Heart right ventricle (tissue), 16 donors: ENCODE results near the gene PAQR6. TPM values are rescaled to one million over a fixed set of nuclear protein-coding genes. Genes with fewer than 3 reads are reported as not detected.
A peak's percentile ranks its signal among the peaks of the same experiment; 100 is the strongest.

Source experiments
- ATAC-seq, 8 donors: fragments of 200-7000 bp; cut with Tn5 transposase; one replicate each; pipeline ENCODE4 v1.9.1; 2020; ENCODE audit warnings: mild to moderate bottlenecking in 8 of 8, moderate library complexity in 8 of 8, moderate number of reproducible peaks in 1 of 8
- DNase-seq, 2 donors: peaks; one replicate each; pipeline ENCODE4 v3.0.0-alpha.2; 2020
- H3K27ac ChIP-seq, 10 donors: fragments of 200-600 bp; sonication (generic) in 2 of 10; one replicate each; pipeline versions ENCODE4 v1.5.0 to v1.8.0; 2020 to 2022; ENCODE audit warnings: mild to moderate bottlenecking in 3 of 10
- H3K27me3 ChIP-seq, 7 donors: fragments of 200-600 bp; one replicate each; pipeline ENCODE4 v1.8.0; 2021 to 2022; ENCODE audit warnings: mild to moderate bottlenecking in 2 of 7
- H3K36me3 ChIP-seq, 9 donors: fragments of 200-600 bp; sonication (generic) in 1 of 9; one replicate each; pipeline versions ENCODE4 v1.5.0 to v1.8.0; 2020 to 2022; ENCODE audit warnings: mild to moderate bottlenecking in 2 of 9
- H3K4me1 ChIP-seq, 9 donors: fragments of 200-600 bp; sonication (generic) in 1 of 9; one replicate each; pipeline versions ENCODE4 v1.5.0 to v1.8.0; 2020 to 2022; ENCODE audit warnings: mild to moderate bottlenecking in 4 of 9
- H3K4me3 ChIP-seq, 10 donors: fragments of 200-600 bp; sonication (generic) in 2 of 10; one replicate each; pipeline versions ENCODE4 v1.5.0 to v1.8.0; 2020 to 2022; ENCODE audit warnings: mild to moderate bottlenecking in 7 of 10, moderate library complexity in 2 of 10
- H3K9me3 ChIP-seq, 11 donors: fragments of 200-600 bp in 10 of 11; sonication (generic) in 2 of 11; one replicate each; pipeline versions ENCODE4 v1.5.0 to v1.8.0; 2013 to 2022; ENCODE audit warnings: mild to moderate bottlenecking in 2 of 11, control low read depth in 1 of 11, moderate library complexity in 1 of 11
- CTCF ChIP-seq, 9 donors: fragments of 200-600 bp; sonication (generic) in 2 of 9; IDR thresholded peaks; one replicate each; pipeline versions ENCODE4 v1.5.0 to v1.8.0; 2021 to 2022; ENCODE audit warnings: antibody characterized with exemption in 9 of 9, mild to moderate bottlenecking in 5 of 9, moderate library complexity in 1 of 9
- WGBS, 2 donors: extraction: QIAGEN DNeasy Blood & Tissue Kit; methylation state at CpG; one replicate each; pipeline ENCODE4 v1.1.7; 2013; ENCODE audit warnings: inconsistent platforms in 1 of 2; 5-methylcytosine and 5-hydroxymethylcytosine counted together
- intact Hi-C, 10 donors: fragments of 100-400 bp; cut with DNase I; formaldehyde crosslinking; loops; one replicate each; pipeline versions ENCODE4 v1.11.1 to v1.14.2; 2022
- polyA plus RNA-seq, 2 donors: library from polyadenylated mRNA; stranded (reverse); fragments of 200-250 nt; gene quantifications; one replicate each; pipeline ENCODE4 v1.2.3, GENCODE V29; 2013
- total RNA-seq, 10 donors: library from RNA; stranded (reverse); fragmentation: NEBNext Ultra II Directional in 3 of 10; extraction: Animal tissue kit (Norgen Biotek cat#: 25700) in 3 of 10; gene quantifications; one replicate each; pipeline versions ENCODE4 v1.2.1 to v1.2.4, GENCODE V29; 2021 to 2023
- donor health status: Arrhythmogenic right ventricular cardiomyopathy.
- donor health status: ischemic (EF 13 %, LVEDD 7.1; RV severe dilation, severe dysfunction).
- donor health status: healthy with polysubstance abuse.
- donor health status: DM: no; HTN: yes; CAD: no.
- donor health status: DM: no; HTN: no; CAD: no.
- donor health status: ischemic (EF 25% LVEDD 6.9; RV normal size, moderate dysfunction).
- donor health status: ischemic (EF 25% LVEDD 5.7; RV mildly dilated, moderate dysfunction).
- donor health status: healthy.
- donor health status: DM: yes; HTN: yes; CAD: no.
- donor health status: Ischemic cardiomyopathy.
- donor health status: ischemic (EF 35%, LVEDD 5.7; RV mildly dilated, moderate dysfunction).
- donor health status: nonischemic (EF 11% LVEDD 7.7; RV severe dilation, severe dysfunction).
- donor health status: DM: yes; HTN: yes; CAD: no.
- donor health status: PGD.
- donor health status: ischemic (EF 29% LVEDD 5.4; RV normal size, mild dysfunction).
- donor health status: nonischemic (EF 23%, LVEDD 6.1; RV moderate dilation, normal function).

PAQR6 gene
- total and polyA plus RNA-seq, 12 donors, result 0.39 to 1.5 (median 0.77) TPM

DNA sequence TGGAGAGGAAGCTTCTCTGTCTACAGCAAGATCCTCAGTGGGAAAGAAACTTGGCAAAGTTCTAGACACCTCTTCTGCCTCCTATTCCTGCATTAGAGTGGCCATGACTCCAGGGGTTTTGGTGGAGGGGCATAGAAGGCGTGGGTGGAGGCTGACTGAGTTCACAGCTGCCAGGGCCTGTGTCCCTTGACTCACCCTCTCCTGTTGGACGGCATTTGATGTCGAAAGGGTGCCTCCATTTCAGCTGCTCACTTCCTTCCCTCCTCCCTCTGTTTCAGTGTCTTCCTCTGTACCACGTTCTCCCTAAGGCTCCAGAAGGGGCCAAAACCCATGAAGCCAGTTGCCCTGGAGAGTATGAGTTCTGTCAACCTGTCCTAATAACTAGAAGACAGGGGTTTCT, 36.9 kb upstream of the PAQR6 start:
- WGBS, 2 donors, result 79 to 84% methylated on average over 4 of the region's 4 CpGs
- Histone ChIP-seq H3K27me3 (no peaks in the 10 kb centered on the region), H3K4me3 (no peak overlapping the region), H3K9me3 (no peaks in the 10 kb centered on the region), H3K27ac (peak overlapping the region in 1 of 10 donors; percentile 36), H3K4me1 (peaks cover 0 to 46% (median 28%) of the 10 kb centered on the region in 9 donors), H3K36me3 (peaks cover 0 to 32% (median 5%) of the 10 kb centered on the region in 9 donors)
- TF ChIP-seq CTCF (IDR thresholded peaks at IDR 0.05), result no peak
- no peak for ATAC-seq
- no peak for DNase-seq
- intact Hi-C loops, result no loop called here

GRCh38 chr1:156284112-156284511, 36.3 kb upstream of the PAQR6 start, which contains the start of gene TMEM79:
TMEM79 (plus strand) TSS chr1:156284325; CDS start chr1:156285227, 902 bp downstream.
- WGBS, 2 donors, result 90 to 94% methylated on average over 7 of the region's 7 CpGs
- Histone ChIP-seq H3K36me3 (peaks cover 0 to 32% (median 4%) of the 10 kb centered on the region in 9 donors), H3K4me1 (peaks cover 0 to 52% (median 28%) of the 10 kb centered on the region in 9 donors), H3K27ac (peak within 1 kb of the TSS in 9 of 10 donors; percentile 82 to 98 (median 92)), H3K27me3 (no peaks in the 10 kb centered on the region), H3K9me3 (no peaks in the 10 kb centered on the region), H3K4me3 (peak within 1 kb of the TSS; percentile 72 to 97 (median 88))
- no peak for DNase-seq
- no peak for ATAC-seq
- intact Hi-C loops, result no loop called here
- no peak for TF ChIP-seq CTCF (IDR thresholded peaks at IDR 0.05)

DNA sequence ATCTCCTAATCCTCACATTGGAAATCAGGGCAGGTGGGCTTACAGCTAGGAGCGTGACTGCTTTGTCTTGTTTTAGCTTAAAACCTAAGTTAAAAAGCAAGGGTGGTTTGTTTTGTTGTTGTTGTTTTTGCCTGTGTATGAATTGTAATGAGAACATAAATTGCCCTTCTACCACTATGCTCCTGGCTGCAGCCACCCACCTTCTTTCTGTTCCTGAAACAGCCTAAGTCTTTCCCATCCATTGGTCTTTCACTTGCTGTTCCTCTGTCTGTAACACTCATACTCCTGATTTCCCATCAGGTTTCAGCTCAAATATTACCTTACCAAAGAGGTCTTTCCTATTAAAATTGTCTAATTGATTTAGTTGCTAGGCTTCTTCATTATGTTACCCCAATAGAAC, 35.7 kb upstream of the PAQR6 start:
- H3K4me1 ChIP-seq, result peaks cover 0 to 56% (median 28%) of the 10 kb centered on the region in 9 donors
- 85 to 91% methylated on average over 1 of the region's 1 CpG for WGBS, 2 donors
- no peak for TF ChIP-seq CTCF (IDR thresholded peaks at IDR 0.05)
- no peak for ATAC-seq
- H3K4me3 ChIP-seq, result peak overlapping the region; percentile 72 to 97 (median 88)
- no peak for DNase-seq
- H3K27me3 ChIP-seq, result no peaks in the 10 kb centered on the region
- H3K27ac ChIP-seq, result peak overlapping the region in 6 of 10 donors; percentile 85 to 98 (median 92)
- H3K9me3 ChIP-seq, result no peaks in the 10 kb centered on the region
- peaks cover 0 to 32% (median 2%) of the 10 kb centered on the region in 9 donors for H3K36me3 ChIP-seq
- intact Hi-C loops, result no loop called here

GRCh38 chr1:156282479-156283222, 34.8 kb upstream of the PAQR6 start, which contains the start of gene SMG5:
SMG5 (minus strand) TSS chr1:156282825; CDS start chr1:156282680, 145 bp downstream.
- H3K27ac ChIP-seq, result peak within 1 kb of the TSS; percentile 82 to 98 (median 92)
- DNase-seq (peak; percentile 95 to 98), ATAC-seq (peak; percentile 89 to 96 (median 94))
- 0% methylated on average over 45 to 50 of the region's 50 CpGs for WGBS, 2 donors
- H3K4me3 ChIP-seq, result peak within 1 kb of the TSS; percentile 72 to 97 (median 88)
- no peaks in the 10 kb centered on the region for H3K9me3 ChIP-seq
- intact Hi-C loops, result no loop called here
- H3K4me1 ChIP-seq, result peaks cover 0 to 63% (median 28%) of the 10 kb centered on the region in 9 donors
- no peaks in the 10 kb centered on the region for H3K27me3 ChIP-seq
- no peak for TF ChIP-seq CTCF (IDR thresholded peaks at IDR 0.05)
- peaks cover 0 to 35% (median 11%) of the 10 kb centered on the region in 9 donors for H3K36me3 ChIP-seq
